ENCODE results near the gene CTSZ. TPM values are rescaled to one million over a fixed set of nuclear protein-coding genes. Genes with fewer than 3 reads are reported as not detected.

The CTSZ gene
- total and polyA plus RNA-seq, 7 donors, result 93.9 to 312 (median 127) TPM

- Histone ChIP-seq H3K36me3 (peaks cover 11 to 66% (median 26%) of the 10 kb centered on the region in 4 donors), H3K4me1 (peaks cover 0 to 56% (median 53%) of the 10 kb centered on the region in 4 donors), H3K4me3 (peak overlapping the region; percentile 77 to 88 (median 82)), H3K27ac (peak overlapping the region; percentile 88 to 94 (median 92)), H3K27me3 (no peaks in the 10 kb centered on the region), H3K9me3 (no peaks in the 10 kb centered on the region)
- TF ChIP-seq CTCF (IDR thresholded peaks at IDR 0.05) (no peak), POLR2A (IDR thresholded peaks at IDR 0.05) (no peak), EP300 (IDR thresholded peaks at IDR 0.05) (no peak), POLR2AphosphoS5 (IDR thresholded peaks at IDR 0.05) (no peak)
- WGBS, 2 donors, result 3 to 11% methylated on average over 13 of the region's 13 CpGs
- intact Hi-C loops (cut with DNase I), result loop anchor here (1.0 to 5.0 kb wide), 4 partner anchors 11 to 139 kb away; partner anchors contain the start of genes CTSZ, NELFCD and PRELID3B
- no peak for DNase-seq
Observed at GRCh38 chr20:59031564-59032022, 24.5 kb upstream of the CTSZ start.

- H3K36me3 ChIP-seq, result peaks cover 8 to 66% (median 25%) of the 10 kb centered on the region in 4 donors
- no peaks in the 10 kb centered on the region for H3K27me3 ChIP-seq
- peak overlapping the region; percentile 77 to 88 (median 82) for H3K4me3 ChIP-seq
- no peak for TF ChIP-seq POLR2AphosphoS5 (IDR thresholded peaks at IDR 0.05)
- TF ChIP-seq POLR2A (IDR thresholded peaks at IDR 0.05), result no peak
- TF ChIP-seq EP300 (IDR thresholded peaks at IDR 0.05), result no peak
- TF ChIP-seq CTCF (IDR thresholded peaks at IDR 0.05), result no peak
- peak overlapping the region; percentile 88 to 94 (median 92) for H3K27ac ChIP-seq
- DNase-seq, result no peak
- peaks cover 0 to 58% (median 54%) of the 10 kb centered on the region in 4 donors for H3K4me1 ChIP-seq
- WGBS, 2 donors, result 43 to 60% methylated on average over 7 of the region's 7 CpGs
- no peaks in the 10 kb centered on the region for H3K9me3 ChIP-seq
- intact Hi-C loops (cut with DNase I), result loop anchor here (5.0 kb wide), 1 partner anchor 49 kb away; the partner anchor contains the start of gene NELFCD
Observed at GRCh38 chr20:59030911-59031563, 24.0 kb upstream of the CTSZ start.

- Histone ChIP-seq H3K27ac (peak overlapping the region in 1 of 4 donors; percentile 27), H3K4me3 (peak overlapping the region in 2 of 4 donors; percentile 3 to 4)
Observed at GRCh38 chr20:59028812-59029211, 21.8 kb upstream of the CTSZ start.

GRCh38 chr20:59027741-59028320 lies 20.8 kb upstream of the CTSZ start:
- DNase-seq, result no peak
- Histone ChIP-seq H3K4me3 (no peak overlapping the region), H3K36me3 (peaks cover 19 to 73% (median 33%) of the 10 kb centered on the region in 4 donors), H3K9me3 (no peaks in the 10 kb centered on the region), H3K4me1 (peaks cover 0 to 54% (median 52%) of the 10 kb centered on the region in 4 donors), H3K27ac (no peak overlapping the region), H3K27me3 (no peaks in the 10 kb centered on the region)
- TF ChIP-seq EP300 (IDR thresholded peaks at IDR 0.05), result no peak
- TF ChIP-seq POLR2A (IDR thresholded peaks at IDR 0.05), result no peak
- no peak for TF ChIP-seq POLR2AphosphoS5 (IDR thresholded peaks at IDR 0.05)
- no peak for TF ChIP-seq CTCF (IDR thresholded peaks at IDR 0.05)
- WGBS, 2 donors, result 90 to 91% methylated on average over 8 of the region's 8 CpGs
- intact Hi-C loops (cut with DNase I), result no loop called here

More at GRCh38 chr20:59028812-59029211, 21.8 kb upstream of the CTSZ start:
- TF ChIP-seq EP300 (IDR thresholded peaks at IDR 0.05) (no peak), POLR2A (IDR thresholded peaks at IDR 0.05) (no peak), POLR2AphosphoS5 (IDR thresholded peaks at IDR 0.05) (no peak), CTCF (IDR thresholded peaks at IDR 0.05) (no peak)
- intact Hi-C loops (cut with DNase I), result no loop called here
- Histone ChIP-seq H3K4me1 (peaks cover 0 to 58% (median 54%) of the 10 kb centered on the region in 4 donors), H3K36me3 (peaks cover 15 to 66% (median 24%) of the 10 kb centered on the region in 4 donors), H3K27me3 (no peaks in the 10 kb centered on the region), H3K9me3 (no peaks in the 10 kb centered on the region)
- WGBS, 2 donors, result 28 to 49% methylated on average over 2 of the region's 2 CpGs
- no peak for DNase-seq

Measured in sigmoid colon (tissue), 7 donors.